ENCODE measurements around the gene ANKRD52. TPM values are rescaled to one million over a fixed set of nuclear protein-coding genes. Genes with fewer than 3 reads are reported as not detected.

ANKRD52 gene
- total RNA-seq, 1 donor from 2014 or later = 67.7 TPM

DNA sequence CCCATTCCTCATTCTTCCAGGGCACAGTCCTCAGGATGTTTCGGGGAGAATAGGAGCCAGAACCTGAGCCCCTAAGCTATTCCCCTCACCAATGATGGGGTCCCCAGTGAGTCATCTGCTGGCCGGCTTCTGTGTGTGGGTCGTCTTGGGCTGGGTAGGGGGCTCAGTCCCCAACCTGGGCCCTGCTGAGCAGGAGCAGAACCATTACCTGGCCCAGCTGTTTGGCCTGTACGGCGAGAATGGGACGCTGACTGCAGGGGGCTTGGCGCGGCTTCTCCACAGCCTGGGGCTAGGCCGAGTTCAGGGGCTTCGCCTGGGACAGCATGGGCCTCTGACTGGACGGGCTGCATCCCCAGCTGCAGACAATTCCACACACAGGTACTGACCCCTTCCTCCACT is 27.0 kb downstream of the ANKRD52 start:
- TF ChIP-seq, protein P1, sequence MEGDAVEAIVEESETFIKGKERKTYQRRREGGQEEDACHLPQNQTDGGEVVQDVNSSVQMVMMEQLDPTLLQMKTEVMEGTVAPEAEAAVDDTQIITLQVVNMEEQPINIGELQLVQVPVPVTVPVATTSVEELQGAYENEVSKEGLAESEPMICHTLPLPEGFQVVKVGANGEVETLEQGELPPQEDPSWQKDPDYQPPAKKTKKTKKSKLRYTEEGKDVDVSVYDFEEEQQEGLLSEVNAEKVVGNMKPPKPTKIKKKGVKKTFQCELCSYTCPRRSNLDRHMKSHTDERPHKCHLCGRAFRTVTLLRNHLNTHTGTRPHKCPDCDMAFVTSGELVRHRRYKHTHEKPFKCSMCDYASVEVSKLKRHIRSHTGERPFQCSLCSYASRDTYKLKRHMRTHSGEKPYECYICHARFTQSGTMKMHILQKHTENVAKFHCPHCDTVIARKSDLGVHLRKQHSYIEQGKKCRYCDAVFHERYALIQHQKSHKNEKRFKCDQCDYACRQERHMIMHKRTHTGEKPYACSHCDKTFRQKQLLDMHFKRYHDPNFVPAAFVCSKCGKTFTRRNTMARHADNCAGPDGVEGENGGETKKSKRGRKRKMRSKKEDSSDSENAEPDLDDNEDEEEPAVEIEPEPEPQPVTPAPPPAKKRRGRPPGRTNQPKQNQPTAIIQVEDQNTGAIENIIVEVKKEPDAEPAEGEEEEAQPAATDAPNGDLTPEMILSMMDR (IDR thresholded peaks at IDR 0.05) = no peak
- peaks cover 3% of the 10 kb centered on the region for H3K36me3 Mint-ChIP-seq (ENCODE audit: unreplicated experiment)
- H3K9me3 Mint-ChIP-seq (ENCODE audit: unreplicated experiment) = no peaks in the 10 kb centered on the region
- H3K4me1 Mint-ChIP-seq (ENCODE audit: unreplicated experiment) = peaks cover 2% of the 10 kb centered on the region
- DNase-seq (ENCODE audit: extremely low spot score, unreplicated experiment) = no peak
- no peaks in the 10 kb centered on the region for H3K27me3 Mint-ChIP-seq (ENCODE audit: unreplicated experiment)
- H3K4me3 Mint-ChIP-seq (ENCODE audit: unreplicated experiment) = no peak overlapping the region
- H3K27ac Mint-ChIP-seq (ENCODE audit: unreplicated experiment) = no peak overlapping the region

DNA sequence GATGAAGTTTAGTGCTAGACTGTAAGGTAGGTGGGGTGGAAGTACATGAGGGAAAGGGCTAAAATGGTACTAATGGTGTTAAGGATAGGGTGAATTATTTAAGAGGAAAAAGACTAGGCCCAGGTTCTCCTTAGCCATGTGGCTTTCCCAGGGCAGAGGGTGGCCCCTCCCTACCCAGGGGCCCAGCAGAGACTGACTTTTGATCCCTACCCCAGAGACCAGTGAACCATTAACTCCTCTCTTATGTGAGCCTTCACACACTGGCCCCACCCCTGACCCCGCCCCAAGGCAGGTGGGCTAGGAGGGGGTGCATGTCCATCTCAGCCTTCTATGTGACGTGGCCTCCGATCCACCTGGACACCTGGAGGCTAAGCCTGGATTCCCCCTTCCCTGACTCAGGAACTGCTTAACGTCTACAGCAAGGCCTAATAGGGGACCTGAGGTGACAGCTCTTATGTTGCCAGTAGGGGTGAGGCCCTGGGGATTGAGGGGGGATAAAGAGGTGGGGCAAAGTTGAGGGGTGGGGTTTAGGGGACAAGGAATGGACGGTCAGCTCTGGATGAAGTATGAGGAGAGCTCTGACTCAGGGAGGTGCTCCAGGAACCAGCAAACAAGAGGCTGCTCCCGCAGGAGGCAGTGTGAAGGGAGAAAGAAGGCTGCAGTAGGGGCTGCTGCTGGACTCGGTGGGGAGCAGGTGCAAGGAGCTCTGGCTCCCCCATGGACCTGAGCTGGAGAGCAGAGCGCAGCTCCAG is 27.6 kb downstream of the ANKRD52 start:
- peaks cover 4% of the 10 kb centered on the region for H3K36me3 Mint-ChIP-seq (ENCODE audit: unreplicated experiment)

DNA sequence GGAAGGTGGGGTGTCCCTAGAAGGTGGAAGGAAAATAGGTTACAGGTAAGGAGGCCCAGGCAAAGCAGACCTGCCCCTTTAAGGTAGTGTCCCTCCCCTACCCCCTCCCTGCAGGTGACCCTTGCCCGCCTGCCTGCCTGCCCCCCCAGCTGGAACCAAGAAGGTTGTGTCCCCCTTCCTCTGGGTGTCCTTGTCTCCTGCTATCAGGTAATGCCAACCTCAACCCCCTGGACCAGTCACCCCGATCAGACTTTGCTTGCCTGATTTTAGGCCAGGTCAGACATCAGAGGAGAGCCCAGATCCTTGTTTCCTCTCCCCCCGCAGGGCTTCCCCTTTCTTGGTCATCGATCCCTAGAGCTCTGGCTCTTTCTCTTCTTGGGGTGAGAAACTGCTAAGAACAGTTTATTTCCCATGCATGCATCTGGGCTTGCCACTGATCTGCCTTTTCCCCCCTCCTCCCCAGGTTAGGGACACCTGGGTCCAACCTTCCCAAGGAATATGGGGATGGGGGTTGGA is 28.2 kb downstream of the ANKRD52 start, which contains the start of gene SLC39A5:
TSS of gene SLC39A5 (plus strand) at position 136 of the 516 bp plus-strand sequence. CDS start 1,224 bp downstream, outside the sequence.
- Mint-ChIP-seq H3K4me3 (ENCODE audit: unreplicated experiment) (no peak within 1 kb of the TSS), H3K27me3 (ENCODE audit: unreplicated experiment) (no peaks in the 10 kb centered on the region), H3K27ac (ENCODE audit: unreplicated experiment) (no peak within 1 kb of the TSS), H3K9me3 (ENCODE audit: unreplicated experiment) (no peaks in the 10 kb centered on the region), H3K4me1 (ENCODE audit: unreplicated experiment) (peaks cover 9% of the 10 kb centered on the region), H3K36me3 (ENCODE audit: unreplicated experiment) (peaks cover 4% of the 10 kb centered on the region)
- no peak for DNase-seq (ENCODE audit: extremely low spot score, unreplicated experiment)
- TF ChIP-seq, protein P1 (IDR thresholded peaks at IDR 0.05) = no peak

More for the DNA sequence above, 27.6 kb downstream of the ANKRD52 start:
- TF ChIP-seq, protein P1 (IDR thresholded peaks at IDR 0.05) = no peak
- H3K27me3 Mint-ChIP-seq (ENCODE audit: unreplicated experiment) = no peaks in the 10 kb centered on the region
- H3K4me1 Mint-ChIP-seq (ENCODE audit: unreplicated experiment) = peaks cover 3% of the 10 kb centered on the region
- no peak for DNase-seq (ENCODE audit: extremely low spot score, unreplicated experiment)
- H3K27ac Mint-ChIP-seq (ENCODE audit: unreplicated experiment) = no peak overlapping the region
- no peaks in the 10 kb centered on the region for H3K9me3 Mint-ChIP-seq (ENCODE audit: unreplicated experiment)
- H3K4me3 Mint-ChIP-seq (ENCODE audit: unreplicated experiment) = no peak overlapping the region

DNA sequence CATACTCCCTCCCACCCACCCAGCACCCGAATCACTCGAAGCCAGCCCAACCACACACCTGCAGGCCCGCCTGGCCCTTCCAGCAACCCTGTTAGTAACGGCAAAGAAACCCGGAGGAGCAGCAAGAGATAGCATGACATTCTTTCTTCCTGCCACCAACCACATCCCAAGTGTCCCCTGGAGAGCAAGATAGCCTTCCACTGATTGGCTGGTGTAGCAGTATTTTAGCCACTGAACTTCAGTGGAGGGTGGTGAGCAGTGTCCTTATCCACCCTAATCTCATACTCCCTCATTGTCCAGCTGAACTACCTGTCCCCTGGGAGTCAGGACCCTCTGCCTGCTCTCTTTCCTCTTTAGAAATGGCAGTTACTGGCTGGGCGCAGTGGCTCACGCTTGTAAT is 29.1 kb downstream of the ANKRD52 start:
- no peak for DNase-seq (ENCODE audit: extremely low spot score, unreplicated experiment)
- Mint-ChIP-seq H3K4me3 (ENCODE audit: unreplicated experiment) (no peak overlapping the region), H3K4me1 (ENCODE audit: unreplicated experiment) (peaks cover 15% of the 10 kb centered on the region), H3K9me3 (ENCODE audit: unreplicated experiment) (no peaks in the 10 kb centered on the region), H3K27ac (ENCODE audit: unreplicated experiment) (no peak overlapping the region), H3K36me3 (ENCODE audit: unreplicated experiment) (peaks cover 4% of the 10 kb centered on the region), H3K27me3 (ENCODE audit: unreplicated experiment) (no peaks in the 10 kb centered on the region)
- TF ChIP-seq, protein P1 (IDR thresholded peaks at IDR 0.05) = no peak

DNA sequence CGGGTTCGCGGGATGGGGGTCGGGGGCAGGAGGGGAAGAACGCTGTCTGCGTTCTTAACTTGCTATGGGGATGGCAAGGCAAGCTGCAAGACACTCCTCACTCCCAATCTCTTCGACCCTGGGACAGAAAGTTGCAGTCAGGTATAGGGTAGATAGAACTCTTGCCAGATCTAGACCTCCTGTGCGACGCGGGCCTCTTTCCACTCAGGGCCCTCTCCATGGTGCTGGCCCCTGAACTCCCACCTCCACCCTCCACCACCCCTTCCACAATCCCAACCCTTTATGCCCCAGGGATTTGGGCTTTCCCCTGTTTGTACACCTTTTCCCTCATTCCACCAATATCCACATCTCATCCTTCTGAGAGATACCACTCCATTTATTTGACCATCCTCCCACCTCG is 33.2 kb downstream of the ANKRD52 start:
- Mint-ChIP-seq H3K4me3 (ENCODE audit: unreplicated experiment) (peak overlapping the region; percentile 83), H3K27ac (ENCODE audit: unreplicated experiment) (peak overlapping the region; percentile 63), H3K9me3 (ENCODE audit: unreplicated experiment) (no peaks in the 10 kb centered on the region), H3K4me1 (ENCODE audit: unreplicated experiment) (peaks cover 35% of the 10 kb centered on the region), H3K36me3 (ENCODE audit: unreplicated experiment) (peaks cover 4% of the 10 kb centered on the region), H3K27me3 (ENCODE audit: unreplicated experiment) (no peaks in the 10 kb centered on the region)
- TF ChIP-seq, protein P1 (IDR thresholded peaks at IDR 0.05) = no peak
- no peak for DNase-seq (ENCODE audit: extremely low spot score, unreplicated experiment)

Measured in osteocyte (in vitro differentiated cells).